Left ventricle myocardium inferior (tissue), 1 donor: Measurements from ENCODE around the gene TGFBR1. TPM values are rescaled to one million over a fixed set of nuclear protein-coding genes. Genes with fewer than 3 reads are reported as not detected.

ENCODE experiments used
- DNase-seq: peaks from one replicate; pipeline ENCODE4 v3.0.0-alpha.2; 2020
- H3K27ac ChIP-seq: fragments of 200-600 bp; replicated peaks from 2 replicates; pipeline ENCODE4 v1.8.0; 2021
- H3K27me3 ChIP-seq: fragments of 200-600 bp; 2 replicates; pipeline ENCODE4 v1.8.0; 2021; ENCODE audit warnings: low read depth
- H3K36me3 ChIP-seq: fragments of 200-600 bp; 2 replicates; pipeline ENCODE4 v1.8.0; 2021
- H3K4me1 ChIP-seq: fragments of 200-600 bp; 2 replicates; pipeline ENCODE4 v1.8.0; 2021
- H3K4me3 ChIP-seq: fragments of 200-600 bp; 2 replicates; pipeline ENCODE4 v1.8.0; 2021; ENCODE audit warnings: mild to moderate bottlenecking, moderate library complexity
- H3K9me3 ChIP-seq: fragments of 200-600 bp; replicated peaks from 2 replicates; pipeline ENCODE4 v1.8.0; 2021
- intact Hi-C: fragments of 100-400 bp; cut with micrococcal nuclease; formaldehyde crosslinking; loops from one replicate; pipeline ENCODE4 v1.11.0; 2022
- total RNA-seq: library from RNA; stranded (reverse); fragmentation: NEBNext Ultra II Directional; extraction: Animal tissue kit (Norgen Biotek cat#: 25700); gene quantifications from one replicate; pipeline ENCODE4 v1.2.1, GENCODE V29; 2021
- TF ChIP-seq, protein P1 (sequence below): fragments of 200-600 bp; IDR thresholded peaks from 2 replicates; pipeline ENCODE4 v1.8.0; 2021; ENCODE audit warnings: antibody characterized with exemption, mild to moderate bottlenecking, borderline replicate concordance
- donor health status: DM: no; HTN: yes; CAD: no; lungs with severe emphysema.

TGFBR1 gene
- total RNA-seq, 1 donor from 2014 or later, result 12.3 TPM

DNA sequence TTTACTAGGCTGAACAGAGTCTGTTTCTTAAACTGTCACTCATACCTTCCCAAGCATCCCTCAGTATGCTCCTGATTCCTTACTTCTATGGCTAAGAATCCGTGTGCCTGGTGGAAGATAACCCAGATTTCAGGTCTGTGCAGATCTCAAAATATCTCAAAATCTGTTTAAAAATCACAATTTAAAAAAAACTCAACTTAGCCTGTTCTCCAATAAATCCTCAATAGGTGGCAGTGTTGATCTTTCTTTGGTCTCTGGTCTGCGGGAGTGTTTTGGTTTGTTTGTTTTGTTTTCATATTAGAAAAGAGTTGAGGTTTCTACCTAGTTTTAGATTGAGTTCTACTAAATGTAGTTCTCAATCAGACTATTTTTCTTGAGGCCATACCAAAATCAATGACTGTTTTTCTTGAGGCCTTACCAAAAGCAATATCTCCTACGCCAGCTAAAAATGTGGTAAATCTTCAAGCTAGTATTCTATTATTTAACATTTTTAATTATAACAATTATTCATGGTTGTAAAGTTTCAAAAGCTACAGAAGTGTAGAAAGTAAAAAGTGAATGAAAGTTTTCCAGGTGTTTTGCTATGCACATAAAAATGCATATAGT is 57.9 kb downstream of the TGFBR1 start:
- Histone ChIP-seq H3K27me3 (peaks cover under 1% of the 10 kb centered on the region), H3K4me3 (no peak overlapping the region), H3K9me3 (no peaks in the 10 kb centered on the region), H3K4me1 (no peaks in the 10 kb centered on the region), H3K36me3 (no peaks in the 10 kb centered on the region), H3K27ac (no peak overlapping the region)
- TF ChIP-seq, protein P1, sequence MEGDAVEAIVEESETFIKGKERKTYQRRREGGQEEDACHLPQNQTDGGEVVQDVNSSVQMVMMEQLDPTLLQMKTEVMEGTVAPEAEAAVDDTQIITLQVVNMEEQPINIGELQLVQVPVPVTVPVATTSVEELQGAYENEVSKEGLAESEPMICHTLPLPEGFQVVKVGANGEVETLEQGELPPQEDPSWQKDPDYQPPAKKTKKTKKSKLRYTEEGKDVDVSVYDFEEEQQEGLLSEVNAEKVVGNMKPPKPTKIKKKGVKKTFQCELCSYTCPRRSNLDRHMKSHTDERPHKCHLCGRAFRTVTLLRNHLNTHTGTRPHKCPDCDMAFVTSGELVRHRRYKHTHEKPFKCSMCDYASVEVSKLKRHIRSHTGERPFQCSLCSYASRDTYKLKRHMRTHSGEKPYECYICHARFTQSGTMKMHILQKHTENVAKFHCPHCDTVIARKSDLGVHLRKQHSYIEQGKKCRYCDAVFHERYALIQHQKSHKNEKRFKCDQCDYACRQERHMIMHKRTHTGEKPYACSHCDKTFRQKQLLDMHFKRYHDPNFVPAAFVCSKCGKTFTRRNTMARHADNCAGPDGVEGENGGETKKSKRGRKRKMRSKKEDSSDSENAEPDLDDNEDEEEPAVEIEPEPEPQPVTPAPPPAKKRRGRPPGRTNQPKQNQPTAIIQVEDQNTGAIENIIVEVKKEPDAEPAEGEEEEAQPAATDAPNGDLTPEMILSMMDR, result peak; percentile 65
- DNase-seq, result no peak
- intact Hi-C loops, result no loop called here

DNA sequence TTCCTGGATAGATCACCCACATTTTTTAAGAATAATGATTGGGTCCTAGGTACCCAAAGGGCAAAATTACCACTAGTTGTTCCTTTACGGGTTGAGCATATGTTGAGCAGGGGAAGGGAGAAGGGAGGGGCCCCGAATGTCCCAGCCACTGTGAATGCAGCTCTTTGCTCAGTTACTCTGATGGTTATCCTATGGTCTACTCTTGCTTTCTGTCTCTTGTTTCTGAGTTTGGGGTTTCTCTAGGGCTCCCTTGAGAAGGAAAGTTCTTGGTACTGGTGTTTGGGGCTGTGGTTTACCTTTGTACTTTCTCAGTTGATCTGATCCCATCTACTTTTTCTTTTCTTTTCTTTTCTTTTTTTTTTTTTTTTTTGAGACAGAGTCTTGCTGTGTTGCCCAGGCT is 61.2 kb downstream of the TGFBR1 start:
- peaks cover 27% of the 10 kb centered on the region for H3K27me3 ChIP-seq
- H3K4me3 ChIP-seq, result no peak overlapping the region
- DNase-seq, result no peak
- H3K4me1 ChIP-seq, result no peaks in the 10 kb centered on the region
- intact Hi-C loops, result no loop called here
- H3K27ac ChIP-seq, result no peak overlapping the region
- H3K36me3 ChIP-seq, result no peaks in the 10 kb centered on the region
- TF ChIP-seq, protein P1, result no peak
- H3K9me3 ChIP-seq, result no peaks in the 10 kb centered on the region

DNA sequence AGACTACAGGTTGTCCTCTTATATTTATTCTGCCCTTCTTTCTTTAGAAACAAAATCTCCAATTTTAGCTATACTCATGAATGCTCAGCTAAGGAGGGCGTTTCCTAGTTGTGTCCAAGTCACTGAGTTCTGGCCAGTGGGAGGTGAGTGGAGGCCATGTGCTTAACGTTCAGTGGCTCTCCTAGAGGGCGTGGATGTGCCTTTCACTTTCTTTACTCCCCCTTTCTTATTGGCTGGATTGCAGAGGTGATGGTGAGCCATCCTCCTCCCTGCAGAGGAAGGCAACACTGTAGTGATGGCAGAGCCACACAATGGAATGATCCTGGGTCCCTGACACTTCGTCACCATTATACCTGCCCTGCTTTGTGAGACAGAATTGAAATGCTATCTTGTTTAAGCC is 62.2 kb downstream of the TGFBR1 start:
- TF ChIP-seq, protein P1, result no peak
- Histone ChIP-seq H3K9me3 (no peaks in the 10 kb centered on the region), H3K27me3 (peaks cover 29% of the 10 kb centered on the region)

DNA sequence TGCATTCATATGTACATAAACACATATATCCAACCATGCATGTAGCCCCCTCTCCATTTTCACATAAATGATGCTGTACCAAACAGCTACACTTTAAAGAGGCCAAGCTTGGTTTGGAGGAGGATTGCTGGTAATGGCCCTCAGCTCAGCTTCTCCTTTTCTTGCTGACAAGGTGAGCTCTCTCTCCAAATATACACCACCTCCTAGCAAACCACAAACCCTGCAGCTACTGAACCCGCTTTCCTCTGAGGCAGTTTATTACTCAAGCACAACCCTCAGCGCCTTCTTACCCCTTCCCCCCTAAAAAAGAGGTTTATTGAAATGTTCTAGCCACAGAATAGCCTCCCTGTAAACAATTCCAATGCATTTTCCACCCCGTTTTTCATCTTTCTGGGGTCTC is 62.8 kb downstream of the TGFBR1 start:
- Histone ChIP-seq H3K9me3 (no peaks in the 10 kb centered on the region), H3K4me1 (no peaks in the 10 kb centered on the region), H3K27me3 (peaks cover 30% of the 10 kb centered on the region), H3K4me3 (no peak overlapping the region), H3K36me3 (no peaks in the 10 kb centered on the region), H3K27ac (no peak overlapping the region)
- no peak for DNase-seq
- intact Hi-C loops, result no loop called here
- TF ChIP-seq, protein P1, result no peak

More for the DNA sequence above, 62.2 kb downstream of the TGFBR1 start:
- no peak overlapping the region for H3K27ac ChIP-seq
- no peak overlapping the region for H3K4me3 ChIP-seq
- intact Hi-C loops, result no loop called here
- H3K36me3 ChIP-seq, result no peaks in the 10 kb centered on the region
- no peak for DNase-seq
- H3K4me1 ChIP-seq, result no peaks in the 10 kb centered on the region

DNA sequence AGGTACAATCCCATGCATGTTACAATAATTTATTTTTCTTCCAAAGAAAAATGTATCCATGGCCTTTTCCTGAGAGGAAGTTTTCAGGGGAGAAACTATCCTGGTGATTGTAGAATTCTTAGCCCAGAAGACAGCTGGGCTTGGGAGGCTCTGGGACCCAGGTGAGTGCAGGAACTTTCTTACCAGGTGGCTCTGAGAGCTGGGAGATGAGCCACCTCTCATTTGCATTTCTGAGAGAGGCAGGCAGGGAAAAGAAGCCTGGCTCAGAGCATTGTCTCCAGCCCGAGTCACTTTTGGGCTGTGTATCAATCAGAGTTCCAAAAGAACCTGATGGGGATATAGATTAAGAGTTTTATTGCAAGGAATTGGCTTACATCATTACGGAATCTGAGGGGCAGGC is 64.2 kb downstream of the TGFBR1 start:
- Histone ChIP-seq H3K4me1 (no peaks in the 10 kb centered on the region), H3K27ac (no peak overlapping the region), H3K9me3 (no peaks in the 10 kb centered on the region), H3K27me3 (peaks cover 32% of the 10 kb centered on the region), H3K36me3 (no peaks in the 10 kb centered on the region), H3K4me3 (no peak overlapping the region)
- no peak for DNase-seq
- intact Hi-C loops, result no loop called here
- TF ChIP-seq, protein P1, result no peak
